ENCODE measurements around the gene FOXK1.
"Not testable (repeated sequence)": the region's sequence is repeated elsewhere in the genome, so short reads cannot be mapped to it uniquely, and the experiment has no call there.

Gene FOXK1

DNA sequence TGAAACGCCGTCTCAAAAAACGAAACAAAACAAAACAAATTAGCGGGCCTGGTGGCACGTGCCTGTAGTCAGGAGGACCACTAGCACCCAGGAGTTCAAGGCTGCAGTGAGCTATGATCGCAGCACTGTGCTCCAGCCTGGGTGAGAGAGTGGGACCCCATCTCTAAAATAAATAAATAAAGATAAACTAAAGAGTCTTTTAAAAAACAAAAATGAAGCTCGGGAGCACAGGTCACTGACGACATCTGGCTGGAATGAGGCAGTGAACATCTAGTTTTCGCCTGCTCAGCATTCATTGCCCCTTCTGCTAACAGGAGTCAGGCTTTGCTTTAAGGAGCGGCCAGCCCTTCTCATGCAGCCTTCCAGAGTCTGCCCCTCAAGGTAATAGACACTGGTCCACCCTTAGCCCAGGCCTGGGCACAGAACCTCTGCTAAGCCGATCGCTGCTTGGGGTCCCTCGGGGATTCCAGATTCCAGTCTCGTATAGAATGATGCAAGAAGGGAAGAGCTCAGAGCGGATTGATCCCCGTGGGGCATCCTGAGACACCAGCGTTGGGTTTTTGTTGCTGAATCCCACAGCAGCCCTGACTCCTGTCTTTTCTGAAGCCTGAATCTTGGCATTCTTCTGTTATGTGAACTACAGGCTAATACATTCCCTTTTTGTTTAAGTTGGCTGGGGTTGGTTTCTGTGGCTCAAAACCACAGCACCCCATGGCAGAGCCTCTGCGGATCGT, 14.2 kb upstream of the FOXK1 start:
- DNase-seq: no peak

DNA sequence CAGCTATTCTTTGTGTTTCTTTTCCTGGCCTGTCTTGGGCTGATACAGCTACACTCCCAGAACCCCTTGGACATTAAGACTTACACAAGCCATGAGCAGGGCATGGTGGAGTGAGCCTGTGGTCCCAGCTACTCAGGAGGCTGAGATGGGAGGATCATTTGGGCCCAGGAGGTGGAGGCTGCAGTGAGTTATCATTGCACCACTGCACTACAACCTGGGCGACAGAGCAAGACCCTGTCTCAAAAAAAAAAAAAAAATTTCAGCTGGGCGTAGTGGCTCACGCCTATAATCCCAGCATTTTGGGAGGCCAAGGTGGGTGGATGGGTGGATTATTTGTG, 13.6 kb upstream of the FOXK1 start:
- no peak for DNase-seq

DNA sequence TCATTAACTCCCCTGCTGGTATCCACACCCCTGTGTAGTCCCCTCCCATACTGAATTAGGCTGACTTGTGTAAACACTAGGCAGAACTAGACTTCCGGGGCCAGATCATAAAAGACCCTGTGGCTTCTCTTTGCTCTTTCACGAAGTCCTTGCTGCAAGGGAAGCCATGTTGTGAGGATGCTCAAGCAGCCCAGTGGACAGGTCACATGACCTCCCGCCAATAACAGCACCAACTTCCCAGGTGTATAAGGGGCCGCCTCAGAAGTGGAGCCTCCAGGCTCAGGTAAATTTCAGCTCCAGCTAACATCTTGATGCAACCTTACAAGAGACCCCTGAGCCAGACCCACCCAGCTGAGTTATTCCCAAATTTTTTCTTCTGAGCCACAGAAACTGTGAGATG, 11.3 kb upstream of the FOXK1 start:
- no peak for DNase-seq

DNA sequence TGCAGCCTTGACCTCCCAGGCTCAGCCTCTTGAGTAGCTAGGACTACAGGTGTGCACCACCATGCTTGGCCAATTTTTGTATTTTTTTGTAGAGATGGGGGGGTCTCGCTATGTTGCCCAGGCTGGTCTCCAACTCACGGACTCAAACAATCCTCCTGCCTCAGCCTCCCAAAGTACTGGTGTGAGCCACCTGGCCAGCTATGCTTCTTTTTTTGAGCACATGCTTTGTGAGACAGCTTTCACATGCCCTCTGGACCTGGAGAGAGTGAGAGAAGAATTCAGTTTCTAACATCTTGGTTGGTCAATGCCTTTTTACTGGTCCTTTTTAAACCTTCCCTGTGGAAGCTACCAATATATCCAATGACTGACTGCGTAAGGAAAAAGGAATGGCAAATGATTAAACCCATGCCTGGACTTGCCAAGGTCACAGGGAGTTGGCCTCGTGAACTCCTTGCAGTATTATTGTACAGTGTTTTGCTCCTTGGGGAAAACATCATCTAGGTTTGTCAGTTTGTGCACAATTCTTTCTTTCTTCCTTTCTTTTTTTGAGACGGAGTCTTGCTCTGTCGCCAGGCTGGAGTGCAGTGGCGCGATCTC, 6.2 kb upstream of the FOXK1 start:
- DNase-seq: no peak

DNA sequence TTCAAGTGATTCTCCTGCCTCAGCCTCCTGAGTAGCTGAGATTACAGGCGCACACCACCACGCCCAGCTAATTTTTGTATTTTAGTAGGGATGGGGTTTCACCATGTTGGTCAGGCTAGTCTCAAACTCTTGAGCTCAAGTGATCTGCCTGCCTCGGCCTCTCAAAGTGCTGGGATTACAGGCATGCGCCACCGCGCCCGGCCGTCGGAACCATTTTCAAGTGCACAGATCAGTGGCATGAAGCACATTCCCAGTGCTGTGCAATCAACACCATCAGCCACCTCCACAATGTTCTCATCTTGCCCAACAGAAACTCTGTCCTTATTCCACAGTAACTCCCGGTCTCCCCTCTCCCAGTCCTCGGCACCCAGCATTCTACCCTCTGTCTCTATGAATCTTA, 4.6 kb upstream of the FOXK1 start:
- DNase-seq: not testable (repeated sequence)

DNA sequence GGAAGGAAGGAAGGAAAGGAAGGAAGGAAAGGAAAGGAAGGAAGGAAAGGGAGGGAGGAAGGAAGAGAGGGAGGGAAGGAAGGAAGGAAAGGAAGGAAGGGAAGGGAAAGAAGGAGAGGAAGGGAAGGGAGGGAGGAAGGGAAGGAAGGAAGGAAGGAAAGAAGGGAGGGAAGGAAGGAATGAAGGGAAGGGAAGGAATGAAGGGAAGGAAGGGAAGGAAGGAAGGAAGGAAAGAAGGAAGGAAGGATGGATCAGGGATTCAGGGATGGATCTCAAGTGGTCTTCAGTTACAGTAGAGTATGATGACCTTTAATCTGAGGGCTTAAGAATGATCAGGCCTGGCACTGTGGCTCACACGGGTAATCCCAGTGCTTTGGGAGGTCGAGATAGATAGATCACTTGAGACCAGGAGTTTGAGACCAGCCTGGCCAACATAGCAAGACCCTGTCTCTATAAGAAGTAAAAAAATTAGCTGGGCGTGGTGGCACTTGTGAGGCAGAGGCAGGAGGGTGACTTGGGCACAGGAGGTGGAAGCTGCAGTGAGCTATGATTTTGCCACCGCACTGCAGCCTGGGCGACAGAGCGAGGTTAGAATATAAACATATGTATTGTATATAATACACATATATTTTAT, 760 bp upstream of the FOXK1 start:
- peak; percentile 28 for DNase-seq

DNA sequence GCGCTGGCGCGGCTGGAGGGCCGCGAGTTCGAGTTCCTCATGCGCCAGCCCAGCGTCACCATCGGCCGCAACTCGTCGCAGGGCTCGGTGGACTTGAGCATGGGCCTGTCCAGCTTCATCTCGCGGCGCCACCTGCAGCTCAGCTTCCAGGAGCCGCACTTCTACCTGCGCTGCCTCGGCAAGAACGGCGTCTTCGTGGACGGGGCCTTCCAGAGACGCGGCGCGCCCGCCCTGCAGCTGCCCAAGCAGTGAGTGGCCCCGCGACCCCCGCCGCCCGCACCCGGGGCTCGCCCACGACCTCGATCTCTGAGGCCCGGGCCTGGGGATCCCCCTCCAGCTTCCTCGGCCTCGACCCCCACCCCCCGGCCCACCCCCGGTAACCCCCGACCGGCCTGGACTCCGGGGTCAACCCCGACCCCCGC, 537 bp downstream of the FOXK1 start:
- DNase-seq: peak; percentile 36

DNA sequence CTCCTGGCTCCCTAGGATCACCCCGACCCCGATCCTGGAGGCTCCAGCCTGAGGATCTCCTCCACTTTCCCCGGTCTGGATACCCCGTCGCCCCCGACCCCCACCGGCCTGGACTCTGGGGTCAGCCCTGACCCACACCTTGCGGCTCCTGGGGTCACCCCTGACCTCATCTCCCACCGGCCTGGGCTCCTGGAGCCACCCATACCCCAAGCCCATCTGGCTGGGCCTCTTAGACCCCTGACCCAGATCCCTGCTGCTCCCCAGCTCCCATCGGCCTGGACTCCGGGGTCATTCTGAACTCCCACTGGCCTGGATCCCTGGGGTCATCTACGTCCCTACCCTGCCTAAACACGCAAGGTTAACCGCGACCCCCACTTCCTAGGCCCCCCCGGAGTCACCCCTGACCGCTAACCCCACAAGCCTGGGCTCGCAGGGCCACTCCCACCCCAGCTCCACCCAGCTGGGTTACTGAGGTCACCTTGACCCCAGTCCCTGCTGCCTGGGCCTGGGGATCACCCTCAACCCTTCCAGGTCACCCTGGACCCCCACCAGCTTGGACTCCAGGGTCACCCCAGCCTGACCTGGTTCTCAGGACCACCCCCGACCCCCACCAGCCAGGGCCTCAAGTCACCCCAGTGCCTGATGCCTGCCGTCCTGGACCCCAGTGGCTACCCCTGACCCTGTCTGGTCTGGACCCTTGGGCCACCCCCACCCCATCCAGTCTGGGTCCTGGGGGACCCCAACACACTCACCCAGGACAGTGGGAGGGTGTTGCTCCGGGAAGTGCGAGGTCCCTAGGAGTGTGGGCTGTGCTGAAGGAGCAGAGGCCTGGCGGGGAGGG, 1.2 kb downstream of the FOXK1 start:
- peak; percentile 29 for DNase-seq

DNA sequence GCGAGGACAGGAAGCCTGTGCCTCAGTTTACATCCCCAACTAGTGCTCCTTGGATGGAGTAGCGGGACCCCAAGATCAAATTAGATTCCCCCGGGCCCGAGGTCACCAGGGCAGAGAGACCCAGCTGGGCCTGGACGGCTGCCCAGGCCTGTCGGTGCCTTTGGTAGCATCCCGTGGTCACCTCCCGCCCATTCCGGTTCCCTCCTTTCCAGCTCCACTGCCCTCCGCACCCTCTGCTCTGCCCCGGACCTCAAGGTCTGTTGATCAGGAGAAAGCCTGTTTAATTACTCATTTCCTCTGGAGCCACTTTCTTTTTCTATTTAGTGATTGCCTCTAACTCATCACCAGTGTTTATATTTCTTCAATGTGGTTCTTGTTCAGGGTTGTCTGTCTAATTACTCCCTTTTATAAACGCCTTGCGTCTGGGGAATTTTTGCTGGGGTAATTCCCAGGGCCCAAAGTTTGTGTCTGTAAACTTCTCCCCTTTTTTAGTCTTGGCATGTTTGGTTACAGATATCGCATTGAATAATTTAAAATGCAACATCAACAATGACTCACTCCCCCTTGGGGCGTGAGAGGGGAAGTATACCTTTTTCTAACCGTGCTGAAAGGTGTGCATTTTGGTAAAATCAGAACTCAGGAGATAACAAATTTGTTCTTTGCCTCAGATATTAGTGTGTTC, 1.9 kb downstream of the FOXK1 start:
- peak; percentile 75 for DNase-seq

DNA sequence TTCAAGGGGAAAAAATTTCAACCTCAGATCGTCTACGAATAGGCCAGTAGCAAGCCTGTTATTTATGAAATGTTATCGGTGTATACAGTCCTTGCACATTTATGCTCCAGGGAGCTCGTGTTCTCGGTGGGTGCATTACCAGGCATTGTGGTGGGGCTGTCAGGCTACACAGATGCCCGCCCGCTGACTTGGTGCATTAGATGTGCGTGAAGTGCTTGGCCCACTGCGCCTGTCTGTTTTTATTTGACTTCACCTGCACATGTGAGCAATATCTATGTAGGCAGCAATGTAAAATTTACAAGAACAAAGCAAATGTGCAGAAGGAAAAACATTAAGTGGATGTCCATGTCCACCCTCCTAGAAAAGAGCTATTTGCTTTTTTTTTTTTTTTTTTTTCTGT, 2.8 kb downstream of the FOXK1 start:
- DNase-seq: no peak

DNA sequence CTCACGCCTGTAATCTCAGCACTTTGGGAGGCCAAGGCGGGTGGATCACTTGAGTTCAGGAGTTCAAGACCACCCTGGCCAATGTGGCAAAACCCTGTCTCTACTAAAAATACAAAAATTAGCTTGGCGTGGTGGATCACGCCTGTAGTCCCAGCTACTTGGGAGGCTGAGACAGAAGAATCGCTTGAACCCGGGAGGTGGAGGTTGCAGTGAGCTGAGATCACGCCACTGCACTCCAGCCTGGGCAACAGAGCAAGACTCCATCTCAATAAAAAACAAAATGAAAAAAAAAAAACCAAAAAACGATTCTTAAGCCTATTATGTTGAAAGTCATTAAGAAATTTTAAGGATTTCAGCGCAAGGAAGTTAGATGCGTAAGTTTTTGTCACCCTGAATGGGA, 3.6 kb downstream of the FOXK1 start:
- DNase-seq: not testable (repeated sequence)

DNA sequence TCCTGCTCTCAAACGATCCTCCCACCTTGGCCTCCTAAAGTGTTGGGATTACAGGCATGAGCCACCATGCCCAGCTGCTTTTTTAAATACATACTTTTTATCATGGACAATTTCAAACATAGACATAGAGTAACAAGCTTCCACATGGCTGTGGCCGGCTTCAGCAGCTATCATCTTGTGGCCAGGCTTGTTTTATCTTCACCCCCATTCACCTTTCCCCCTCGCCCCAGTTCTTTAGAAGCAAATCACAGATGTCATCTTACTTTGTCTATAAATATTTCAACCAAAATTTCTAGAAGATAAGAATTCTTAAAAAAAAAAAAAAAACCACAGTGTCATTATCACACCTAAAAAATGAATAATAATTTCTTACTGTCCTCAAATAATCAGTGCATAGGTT, 5.9 kb downstream of the FOXK1 start:
- DNase-seq: no peak

DNA sequence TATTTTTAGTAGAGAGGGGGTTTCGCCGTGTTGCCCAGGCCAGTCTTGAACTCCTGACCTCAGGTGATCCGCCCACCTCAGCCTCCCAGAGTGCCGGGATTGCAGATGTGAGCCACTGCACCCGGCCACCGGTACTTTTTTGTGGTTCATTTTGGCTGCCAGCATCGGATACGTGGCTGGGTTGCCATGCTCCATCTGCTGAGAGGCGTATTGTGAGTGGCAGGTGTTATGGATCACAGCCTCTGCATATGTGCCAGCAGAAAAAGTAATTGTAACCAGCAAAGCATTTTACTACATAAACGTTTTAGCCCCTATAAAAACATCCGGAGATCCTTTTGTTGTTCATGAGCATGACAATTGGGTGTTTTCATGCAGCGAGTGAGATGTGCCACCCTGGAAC, 7.1 kb downstream of the FOXK1 start:
- DNase-seq: no peak

DNA sequence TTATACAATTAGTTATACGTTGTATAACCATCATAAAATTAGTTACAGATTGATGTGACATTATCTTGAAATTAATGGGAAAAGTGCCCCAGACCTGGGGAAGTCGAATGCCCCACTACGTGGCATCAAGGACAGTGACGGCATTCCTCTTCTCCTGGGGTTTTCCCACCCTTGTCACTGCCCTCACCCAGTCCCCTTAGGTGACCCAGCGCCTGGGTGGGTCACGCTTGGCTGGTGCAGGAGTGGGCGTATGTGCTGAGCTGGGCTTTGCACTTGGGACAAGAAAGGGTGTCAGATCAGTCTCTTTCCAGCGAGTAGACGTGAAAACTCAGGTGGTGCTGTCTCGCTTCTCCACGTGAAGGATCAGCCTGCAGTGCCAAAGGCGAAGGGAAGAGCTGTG, 7.6 kb downstream of the FOXK1 start:
- DNase-seq: no peak

DNA sequence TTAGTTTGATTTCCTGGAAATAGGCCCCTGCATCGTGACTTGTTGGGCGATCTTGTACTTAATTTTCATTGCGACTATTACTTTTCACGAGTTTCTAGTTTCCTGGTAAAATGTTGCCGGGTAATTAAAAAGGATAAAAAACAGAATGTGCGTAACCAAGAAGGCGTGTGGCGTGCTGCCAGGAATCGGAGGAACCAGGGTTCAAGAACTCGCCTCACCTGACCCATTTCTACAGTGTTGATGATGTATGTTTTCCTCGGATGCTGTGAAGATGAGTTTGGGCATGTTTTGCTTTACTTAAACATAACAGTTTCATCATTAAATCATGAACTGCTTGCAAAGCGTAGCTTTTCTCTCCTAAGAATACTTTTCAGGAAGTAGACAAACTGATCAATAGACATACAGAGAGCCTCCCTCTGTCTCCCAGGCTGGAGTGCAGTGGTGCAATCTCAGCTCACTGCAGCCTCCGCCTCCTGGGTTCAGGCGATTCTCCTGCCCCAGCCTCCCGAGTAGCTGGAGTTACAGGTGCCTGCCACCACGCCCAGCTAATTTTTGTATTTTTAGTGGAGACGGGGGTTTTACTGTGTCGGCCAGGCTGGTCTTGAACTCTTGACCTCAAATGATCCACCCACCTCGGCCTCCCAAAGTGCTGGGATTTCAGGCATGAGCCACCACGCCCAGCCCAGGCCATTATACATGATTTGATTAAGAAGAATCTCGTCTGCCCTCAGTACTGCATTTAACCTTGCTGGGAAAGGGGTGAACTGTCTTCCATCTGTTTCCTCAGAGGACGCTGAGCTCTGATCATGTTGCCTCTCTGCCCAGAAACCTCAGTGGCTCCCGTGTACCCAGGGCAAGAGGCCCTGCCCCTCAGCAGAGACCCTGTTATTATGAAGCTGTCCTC, 9.1 kb downstream of the FOXK1 start:
- DNase-seq: no peak

DNA sequence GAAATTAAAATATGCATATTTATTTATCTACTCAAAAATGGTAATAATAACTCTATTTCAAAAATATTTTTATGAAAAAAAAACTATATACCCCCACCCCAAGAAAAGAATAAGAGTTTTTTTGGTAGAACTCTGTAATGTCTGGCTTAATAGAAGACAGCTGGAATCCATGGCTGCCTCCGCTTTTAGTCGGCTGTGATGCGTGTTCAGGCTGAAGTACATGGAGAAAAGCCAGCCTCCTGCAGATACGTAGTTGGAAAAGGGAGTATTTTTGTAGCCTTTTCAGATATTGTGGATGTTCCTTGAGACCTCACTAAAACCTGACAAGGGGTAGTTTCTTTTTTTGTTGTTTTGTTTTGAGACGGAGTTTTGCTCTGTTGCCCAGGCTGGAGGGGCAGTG, 10.0 kb downstream of the FOXK1 start:
- DNase-seq: no peak

DNA sequence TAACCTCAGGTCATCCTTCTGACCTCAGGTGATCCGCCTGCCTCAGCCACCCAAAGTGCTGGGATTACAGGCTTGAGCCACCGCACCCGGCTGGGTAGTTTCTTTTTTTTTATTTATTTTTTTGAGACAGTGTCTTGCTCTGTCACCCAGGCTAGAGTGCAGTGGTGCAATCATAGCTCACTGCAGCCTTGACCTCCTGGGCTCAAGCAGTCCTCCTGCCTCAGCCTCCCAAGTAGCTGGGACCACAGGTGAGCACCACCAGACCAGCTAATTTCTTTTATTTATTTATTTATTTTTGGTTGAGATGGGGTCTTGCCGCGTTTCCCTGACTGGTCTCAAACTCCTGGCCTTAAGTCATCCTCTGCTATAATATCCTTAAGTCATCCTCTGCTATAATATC, 10.5 kb downstream of the FOXK1 start:
- DNase-seq: not testable (repeated sequence)

DNA sequence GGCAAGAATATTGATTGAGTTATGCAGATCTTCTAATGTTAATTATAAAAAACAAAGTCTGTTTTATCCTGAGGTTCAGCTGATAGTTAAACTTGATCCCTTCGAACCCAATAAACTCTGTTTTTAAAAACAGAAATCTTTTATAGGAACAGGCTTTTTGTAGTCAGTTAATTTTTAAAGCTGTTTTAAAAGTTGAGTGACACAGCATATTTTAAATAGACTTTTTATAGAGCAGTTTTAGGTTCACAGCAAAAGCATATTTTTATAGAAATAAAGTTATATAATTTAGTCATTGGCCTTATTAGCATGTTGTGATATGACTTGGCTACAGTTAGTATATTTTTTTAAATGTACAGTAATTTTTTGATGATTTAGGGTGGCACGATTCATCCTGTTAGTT, 11.1 kb downstream of the FOXK1 start:
- DNase-seq: no peak

DNA sequence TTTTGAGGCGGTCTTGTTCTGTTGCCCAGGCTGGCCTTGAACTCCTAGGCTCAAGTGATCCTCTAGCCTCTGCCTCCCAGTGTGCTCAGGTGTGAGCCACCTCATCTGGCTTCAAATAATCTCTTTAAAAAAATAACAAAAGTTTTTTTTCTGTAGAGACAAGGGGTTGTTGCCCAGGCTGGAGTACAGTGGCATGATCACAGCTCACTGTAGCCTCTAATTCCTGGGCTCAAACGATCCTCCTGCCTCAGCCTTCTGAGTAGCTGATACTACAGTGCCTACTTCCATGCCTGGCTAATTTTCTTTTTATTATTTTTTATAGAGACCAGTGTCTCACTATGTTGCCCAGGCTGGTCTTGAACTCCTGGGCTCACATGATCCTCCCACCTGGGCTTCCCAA, 11.7 kb downstream of the FOXK1 start:
- DNase-seq: no peak

DNA sequence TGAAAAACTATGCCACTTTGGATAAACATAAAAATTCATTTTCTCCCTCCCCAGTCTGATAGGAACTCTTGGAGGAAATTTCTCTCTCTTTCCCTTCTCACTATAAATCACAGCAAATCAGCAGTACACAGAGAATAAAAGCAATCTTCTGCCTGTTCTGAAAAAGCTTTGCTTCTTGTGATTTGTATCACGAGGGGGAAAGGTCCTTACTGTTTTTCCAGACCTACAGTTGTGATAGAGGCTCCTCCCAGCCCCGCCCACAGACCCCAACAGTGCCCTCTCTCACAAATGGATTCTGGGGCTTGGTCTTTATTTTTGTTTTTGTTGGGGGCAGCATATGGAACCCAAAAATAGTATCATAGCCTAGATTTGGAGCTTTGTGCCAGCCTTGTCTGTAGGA, 12.2 kb downstream of the FOXK1 start:
- DNase-seq: no peak

DNA sequence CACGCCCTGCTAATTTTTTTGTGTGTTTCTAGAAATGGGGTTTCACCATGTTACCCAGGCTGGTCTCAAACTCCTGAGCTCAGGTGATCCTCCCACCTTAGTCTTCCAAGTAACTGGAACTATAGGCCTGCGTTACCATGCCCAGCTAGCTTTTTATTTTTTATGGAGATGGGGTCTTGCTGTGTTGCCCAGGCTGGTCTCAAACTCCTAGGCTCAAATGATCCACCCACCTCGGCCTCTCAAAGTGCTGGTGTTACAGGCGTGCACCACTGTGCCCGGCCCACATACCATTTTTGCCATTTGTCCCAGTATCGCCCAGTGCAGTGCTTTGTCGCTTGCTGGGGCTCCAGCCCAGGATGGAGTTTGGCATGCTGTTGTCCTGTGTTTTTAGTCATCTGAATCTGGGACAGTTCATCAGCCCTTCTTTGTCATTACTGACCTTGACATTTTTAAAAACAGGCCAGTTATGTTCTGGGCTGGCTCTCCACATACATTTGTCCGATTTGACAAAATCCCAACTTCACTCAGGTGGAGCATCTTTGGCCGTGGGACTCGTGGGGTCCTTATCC, 16.7 kb downstream of the FOXK1 start:
- no peak for DNase-seq

DNA sequence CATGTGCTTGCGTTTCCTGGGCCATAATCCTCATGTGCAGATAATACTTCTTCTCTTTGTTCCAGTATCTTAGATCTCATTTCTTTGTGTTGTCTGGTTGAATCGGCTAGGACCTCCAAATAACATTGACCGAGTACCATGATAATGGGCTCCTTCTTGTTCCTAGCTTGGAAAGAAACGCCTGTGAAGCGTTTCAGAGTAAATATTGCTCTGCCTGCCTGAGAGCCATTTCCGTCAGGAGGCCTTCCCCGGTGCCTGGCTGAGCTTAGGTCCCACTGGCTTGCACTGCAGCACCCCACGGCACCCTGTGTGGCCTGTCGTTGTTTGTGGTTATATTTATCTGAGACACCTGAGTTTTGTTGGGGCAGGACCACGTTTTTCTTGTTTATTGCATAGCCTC, 17.7 kb downstream of the FOXK1 start:
- no peak for DNase-seq

Data from CD4-positive, alpha-beta T cell treated with Interleukin-17A for 1 hour (primary cell).